MM.1S (cell line): Measurements from ENCODE around the gene IRGQ.

Experiments used
- DNase-seq: peaks from one replicate; pipeline ENCODE4 v3.0.0-alpha.2; 2015
- H2AFZ ChIP-seq: fragments of 300-600 bp; sonication (generic); 2 replicates; pipeline ENCODE4 v1.6.0; 2016; ENCODE audit warnings: antibody characterized with exemption, low read length
- H3F3A ChIP-seq: fragments of 300-600 bp; sonication (generic); 2 replicates; pipeline ENCODE4 v1.6.1; 2016; ENCODE audit warnings: mild to moderate bottlenecking, antibody characterized with exemption, low read length, moderate library complexity, mixed read lengths; ENCODE audit not compliant: insufficient read depth
- H3K27ac ChIP-seq: fragments of 300-600 bp; sonication (generic); 2 replicates; pipeline ENCODE4 v1.5.1; 2016; ENCODE audit warnings: mild to moderate bottlenecking, low read length
- H3K27me3 ChIP-seq: fragments of 300-600 bp; sonication (generic); replicated peaks from 2 replicates; pipeline ENCODE4 v1.6.0; 2016; ENCODE audit warnings: low read length; ENCODE audit not compliant: insufficient read depth
- H3K36me3 ChIP-seq: fragments of 300-600 bp; sonication (generic); replicated peaks from 2 replicates; pipeline ENCODE4 v1.6.1; 2016; ENCODE audit warnings: mild to moderate bottlenecking, low read length, mixed read lengths; ENCODE audit not compliant: insufficient read depth
- H3K4me1 ChIP-seq: fragments of 300-600 bp; sonication (generic); 2 replicates; pipeline ENCODE4 v1.6.1; 2016; ENCODE audit warnings: low read length, mixed read lengths
- H3K4me2 ChIP-seq: fragments of 300-600 bp; sonication (generic); 2 replicates; pipeline ENCODE4 v1.6.0; 2016; ENCODE audit warnings: low read depth, low read length
- H3K4me3 ChIP-seq: fragments of 300-600 bp; sonication (generic); 2 replicates; pipeline ENCODE4 v1.5.1; 2016; ENCODE audit warnings: low read length, mixed read lengths
- H3K79me2 ChIP-seq: fragments of 300-600 bp; sonication (generic); 2 replicates; pipeline ENCODE4 v1.6.1; 2016; ENCODE audit warnings: mixed run types, low read length, mixed read lengths
- H3K9ac ChIP-seq: fragments of 300-600 bp; sonication (generic); 2 replicates; pipeline ENCODE4 v1.6.1; 2016; ENCODE audit warnings: low read length, mixed read lengths
- H3K9me2 ChIP-seq: fragments of 300-600 bp; sonication (generic); replicated peaks from 2 replicates; pipeline ENCODE4 v1.6.1; 2016; ENCODE audit warnings: mild to moderate bottlenecking, low read length, mixed read lengths; ENCODE audit not compliant: insufficient read depth
- H3K9me3 ChIP-seq: fragments of 300-600 bp; sonication (generic); replicated peaks from 2 replicates; pipeline ENCODE4 v1.6.1; 2016; ENCODE audit warnings: mild to moderate bottlenecking, low read length, mixed read lengths; ENCODE audit not compliant: insufficient read depth
- H4K20me1 ChIP-seq: fragments of 300-600 bp; sonication (generic); 2 replicates; pipeline ENCODE4 v1.6.1; 2016; ENCODE audit warnings: mild to moderate bottlenecking, low read length, moderate library complexity, mixed read lengths; ENCODE audit not compliant: insufficient read depth
- CTCF ChIP-seq: fragments of 300-600 bp; sonication (generic); IDR thresholded peaks from 2 replicates; pipeline ENCODE4 v1.5.1; 2016; ENCODE audit warnings: antibody characterized with exemption, low read length, mixed read lengths
- EZH2 ChIP-seq: fragments of 300-600 bp; sonication (generic); optimal IDR thresholded peaks from 2 replicates; pipeline ENCODE3; 2017; ENCODE audit warnings: low read depth, mild to moderate bottlenecking, antibody characterized with exemption, low read length, mixed read lengths
- EZH2phosphoT487 ChIP-seq: fragments of 300-600 bp; sonication (generic); IDR thresholded peaks from 2 replicates; pipeline ENCODE4 v1.6.1; 2018; ENCODE audit warnings: antibody characterized with exemption, low read length

The IRGQ gene

DNA sequence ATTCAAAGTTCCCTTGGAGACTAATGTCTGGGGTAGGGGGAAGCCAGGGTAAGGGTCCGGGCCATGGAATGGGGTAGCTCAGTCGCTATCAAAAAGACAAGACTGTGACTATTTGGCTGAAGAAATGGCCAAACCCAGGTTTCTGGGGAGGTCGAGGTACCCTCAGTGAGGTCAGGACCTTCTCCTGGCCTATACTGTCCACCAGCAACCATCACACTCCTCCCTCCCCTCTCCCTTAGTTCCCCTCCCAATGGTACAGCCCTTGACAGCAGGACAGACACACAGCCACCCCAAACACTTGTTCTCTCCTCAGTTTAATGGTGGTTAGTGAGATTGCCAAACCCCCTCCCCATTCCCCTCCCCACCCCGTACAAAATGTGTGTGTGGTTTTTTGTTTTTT lies 26.1 kb upstream of the IRGQ start:
- Histone ChIP-seq H3F3A (peaks cover 16% of the 10 kb centered on the region; the same call in 1 of the 2 replicates), H3K36me3 (no peaks in the 10 kb centered on the region), H3K9me3 (no peaks in the 10 kb centered on the region), H3K4me2 (no peak overlapping the region), H3K79me2 (peaks cover 17% of the 10 kb centered on the region), H3K4me1 (peaks cover 7% of the 10 kb centered on the region; the same call in 1 of the 2 replicates), H2AFZ (no peak overlapping the region), H4K20me1 (no peaks in the 10 kb centered on the region), H3K27me3 (peaks cover 6% of the 10 kb centered on the region; the same call in 1 of the 2 replicates), H3K9me2 (no peaks in the 10 kb centered on the region), H3K27ac (no peak overlapping the region), H3K4me3 (no peak overlapping the region), H3K9ac (no peak overlapping the region)
- TF ChIP-seq CTCF = no peak
- TF ChIP-seq EZH2phosphoT487 = no peak
- no peak for TF ChIP-seq EZH2
- DNase-seq = no peak

DNA sequence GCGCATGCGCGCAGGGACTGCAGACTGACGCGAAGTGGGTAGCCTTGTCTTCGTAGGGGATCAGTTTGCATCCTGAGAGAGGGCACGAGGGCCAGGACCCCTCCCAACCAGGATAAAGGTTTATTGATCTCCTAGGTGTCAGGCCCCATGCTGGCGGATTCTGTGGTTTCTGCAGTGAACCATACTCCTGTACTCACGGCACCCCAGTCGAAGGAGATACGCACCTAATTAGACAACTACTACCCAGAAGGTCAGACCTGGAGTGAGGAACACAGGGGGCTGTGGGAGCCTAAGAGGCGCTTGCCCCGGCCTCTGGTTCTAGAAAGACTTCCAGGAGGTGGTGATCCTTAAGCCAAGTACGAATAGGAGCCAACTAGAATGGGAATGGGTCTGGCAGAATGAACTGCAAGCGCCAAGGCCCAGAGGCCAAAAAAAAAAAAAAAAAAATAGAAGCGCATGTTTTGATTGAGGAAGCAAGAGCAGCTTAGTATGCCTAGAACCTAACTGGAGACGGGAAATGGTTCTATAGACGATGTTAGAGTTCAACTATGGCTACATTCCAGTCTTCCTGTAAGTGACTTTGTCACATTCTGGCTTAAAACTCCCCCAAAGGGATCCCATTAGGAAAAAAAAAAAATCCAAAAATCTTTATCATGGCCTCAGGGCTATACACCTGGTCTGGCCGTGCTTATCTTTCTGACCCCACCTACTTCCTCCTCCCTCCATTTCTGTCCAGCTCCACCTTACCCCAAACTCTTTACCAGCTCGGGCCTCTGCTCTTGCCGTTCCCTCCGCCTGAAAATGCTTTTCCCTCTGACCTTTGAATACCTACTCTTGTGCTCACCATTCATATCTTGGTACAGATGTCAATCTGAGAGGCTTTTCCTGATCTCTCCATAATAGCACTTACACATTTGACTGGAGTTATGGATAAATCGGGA lies 24.4 kb upstream of the IRGQ start:
- Histone ChIP-seq H4K20me1 (no peaks in the 10 kb centered on the region), H3K4me1 (peaks cover 7% of the 10 kb centered on the region; the same call in 1 of the 2 replicates), H3K4me2 (peak overlapping the region; percentile 97), H3K27ac (peak overlapping the region; percentile 93), H3K9me2 (no peaks in the 10 kb centered on the region), H3F3A (peaks cover 16% of the 10 kb centered on the region; the same call in 1 of the 2 replicates), H3K36me3 (no peaks in the 10 kb centered on the region), H3K27me3 (no peaks in the 10 kb centered on the region), H3K9ac (peak overlapping the region; percentile 95), H3K79me2 (peaks cover 32% of the 10 kb centered on the region), H3K9me3 (no peaks in the 10 kb centered on the region), H2AFZ (peak overlapping the region; percentile 80), H3K4me3 (peak overlapping the region; percentile 85)
- no peak for TF ChIP-seq EZH2phosphoT487
- TF ChIP-seq CTCF = no peak
- no peak for TF ChIP-seq EZH2
- DNase-seq = no peak

- peak within 1 kb of the TSS; percentile 95 for H3K9ac ChIP-seq
- peak; percentile 97 for DNase-seq
- peaks cover 16% of the 10 kb centered on the region; the same call in 1 of the 2 replicates for H3F3A ChIP-seq
- H3K4me2 ChIP-seq = peak within 1 kb of the TSS; percentile 97
- H3K9me2 ChIP-seq = no peaks in the 10 kb centered on the region
- H3K36me3 ChIP-seq = no peaks in the 10 kb centered on the region
- peaks cover 39% of the 10 kb centered on the region for H3K79me2 ChIP-seq
- H3K9me3 ChIP-seq = no peaks in the 10 kb centered on the region
- peak within 1 kb of the TSS; percentile 85 for H3K4me3 ChIP-seq
- H3K27ac ChIP-seq = peak within 1 kb of the TSS; percentile 93
- no peaks in the 10 kb centered on the region for H3K27me3 ChIP-seq
- TF ChIP-seq EZH2phosphoT487 (no peak), EZH2 (no peak), CTCF (no peak)
- peaks cover 7% of the 10 kb centered on the region; the same call in 1 of the 2 replicates for H3K4me1 ChIP-seq
- H4K20me1 ChIP-seq = no peaks in the 10 kb centered on the region
- peak within 1 kb of the TSS; percentile 80 for H2AFZ ChIP-seq
These were observed 23.5 kb upstream of the IRGQ start, which contains the start of gene ZNF428 for GRCh38 chr19:43619262-43620060. ZNF428 (minus strand) TSS chr19:43619629; CDS start chr19:43614304, 5,325 bp downstream.
